Thyroid gland (tissue), 4 donors: ENCODE measurements around the gene MRPS18C. TPM values are rescaled to one million over a fixed set of nuclear protein-coding genes. Genes with fewer than 3 reads are reported as not detected.
"Not testable (repeated sequence)": the region's sequence is repeated elsewhere in the genome, so short reads cannot be mapped to it uniquely, and the experiment has no call there.

Source experiments
- DNase-seq, 2 donors: peaks; one replicate each; pipeline ENCODE4 v3.0.0-alpha.2; 2019
- H3K27ac ChIP-seq, 3 donors: fragments of 200-600 bp; sonication (generic); 1 replicate in 2 of 3; 2 replicates in 1 of 3; pipeline ENCODE4 v1.5.1; 2016 to 2019; ENCODE audit warnings: mild to moderate bottlenecking in 1 of 3, moderate library complexity in 1 of 3
- H3K27me3 ChIP-seq: fragments of 200-600 bp; sonication (generic); one replicate; pipeline ENCODE4 v1.5.1; 2019
- H3K36me3 ChIP-seq, 2 donors: fragments of 200-600 bp; sonication (generic); one replicate each; pipeline ENCODE4 v1.5.1; 2016 to 2019
- H3K4me1 ChIP-seq, 2 donors: fragments of 200-600 bp; sonication (generic); one replicate each; pipeline ENCODE4 v1.5.1; 2017 to 2019
- H3K4me3 ChIP-seq, 3 donors: fragments of 200-600 bp; sonication (generic); replicated peaks in 1 of 3; 1 replicate in 2 of 3; 2 replicates in 1 of 3; pipeline ENCODE4 v1.5.1; 2016; ENCODE audit warnings: mild to moderate bottlenecking in 1 of 3
- H3K9me3 ChIP-seq: fragments of 200-600 bp; sonication (generic); one replicate; pipeline ENCODE4 v1.5.1; 2017
- POLR2A ChIP-seq, 2 donors: fragments of 450-650 bp; IDR thresholded peaks; one replicate each; pipeline ENCODE4 v1.6.1; 2017; ENCODE audit warnings: antibody characterized with exemption in 2 of 2, mild to moderate bottlenecking in 2 of 2, moderate library complexity in 1 of 2
- WGBS, 2 donors: methylation state at CpG; one replicate each; pipeline ENCODE4 v1.1.5; 2017; 5-methylcytosine and 5-hydroxymethylcytosine counted together
- intact Hi-C: fragments of 100-400 bp; cut with DNase I; formaldehyde crosslinking; loops from one replicate; pipeline ENCODE4 v1.15.1; 2023
- total RNA-seq, 4 donors: library from RNA; depleted of rRNA; stranded (reverse); fragments of >200 nt; gene quantifications; one replicate each; pipeline ENCODE4 v1.2.3, GENCODE V29; 2016
- TF ChIP-seq, protein P1 (sequence below), 6 experiments: fragments of 200-600 bp in 3 of 6; fragments of 450-650 bp in 3 of 6; sonication (generic) in 3 of 6; IDR thresholded peaks; one replicate each; pipeline ENCODE4 v1.5.1; 2016 to 2019; ENCODE audit warnings: antibody characterized with exemption in 6 of 6, mild to moderate bottlenecking in 2 of 6, inconsistent platforms in 1 of 6, moderate library complexity in 1 of 6

Gene MRPS18C
- total RNA-seq, 4 donors from 2014 or later, result 21.6 to 25.9 (median 22.3) TPM

DNA sequence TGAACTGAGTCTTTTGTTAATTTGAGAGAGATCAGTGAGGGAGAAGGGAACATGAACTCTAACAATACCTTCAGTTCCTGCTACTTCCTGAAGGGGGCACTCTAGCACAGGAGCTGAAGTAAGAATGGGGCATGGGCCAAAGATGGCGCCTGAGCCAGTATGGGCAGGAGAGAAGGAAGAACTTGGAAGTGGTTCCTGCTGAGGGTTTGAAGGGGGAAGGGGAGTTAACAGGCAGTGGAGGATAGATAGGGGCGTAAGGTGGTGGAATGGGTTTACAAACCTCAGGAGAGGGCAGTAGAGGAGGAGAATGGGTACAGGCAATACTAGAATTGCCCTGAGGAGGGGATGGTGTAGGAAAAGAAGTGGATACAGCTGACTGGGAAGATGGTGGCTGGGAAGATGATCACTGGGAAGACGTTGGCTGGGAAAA, 53.3 kb downstream of the MRPS18C start:
- TF ChIP-seq, protein P1, sequence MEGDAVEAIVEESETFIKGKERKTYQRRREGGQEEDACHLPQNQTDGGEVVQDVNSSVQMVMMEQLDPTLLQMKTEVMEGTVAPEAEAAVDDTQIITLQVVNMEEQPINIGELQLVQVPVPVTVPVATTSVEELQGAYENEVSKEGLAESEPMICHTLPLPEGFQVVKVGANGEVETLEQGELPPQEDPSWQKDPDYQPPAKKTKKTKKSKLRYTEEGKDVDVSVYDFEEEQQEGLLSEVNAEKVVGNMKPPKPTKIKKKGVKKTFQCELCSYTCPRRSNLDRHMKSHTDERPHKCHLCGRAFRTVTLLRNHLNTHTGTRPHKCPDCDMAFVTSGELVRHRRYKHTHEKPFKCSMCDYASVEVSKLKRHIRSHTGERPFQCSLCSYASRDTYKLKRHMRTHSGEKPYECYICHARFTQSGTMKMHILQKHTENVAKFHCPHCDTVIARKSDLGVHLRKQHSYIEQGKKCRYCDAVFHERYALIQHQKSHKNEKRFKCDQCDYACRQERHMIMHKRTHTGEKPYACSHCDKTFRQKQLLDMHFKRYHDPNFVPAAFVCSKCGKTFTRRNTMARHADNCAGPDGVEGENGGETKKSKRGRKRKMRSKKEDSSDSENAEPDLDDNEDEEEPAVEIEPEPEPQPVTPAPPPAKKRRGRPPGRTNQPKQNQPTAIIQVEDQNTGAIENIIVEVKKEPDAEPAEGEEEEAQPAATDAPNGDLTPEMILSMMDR (IDR thresholded peaks at IDR 0.05), result peak; percentile 62 to 92 (median 84)
- H3K9me3 ChIP-seq, H3K27me3 ChIP-seq, H3K4me1 ChIP-seq, H3K36me3 ChIP-seq, H3K4me3 ChIP-seq, H3K27ac ChIP-seq: not testable (repeated sequence)
- DNase-seq, result peak; percentile 55 to 70
- 64 to 67% methylated on average over 3 of the region's 3 CpGs for WGBS, 2 donors
- intact Hi-C loops, result loop anchor here (5.0 to 10.0 kb wide), 2 partner anchors 133 to 996 kb away; no protein-coding TSS in a partner anchor

DNA sequence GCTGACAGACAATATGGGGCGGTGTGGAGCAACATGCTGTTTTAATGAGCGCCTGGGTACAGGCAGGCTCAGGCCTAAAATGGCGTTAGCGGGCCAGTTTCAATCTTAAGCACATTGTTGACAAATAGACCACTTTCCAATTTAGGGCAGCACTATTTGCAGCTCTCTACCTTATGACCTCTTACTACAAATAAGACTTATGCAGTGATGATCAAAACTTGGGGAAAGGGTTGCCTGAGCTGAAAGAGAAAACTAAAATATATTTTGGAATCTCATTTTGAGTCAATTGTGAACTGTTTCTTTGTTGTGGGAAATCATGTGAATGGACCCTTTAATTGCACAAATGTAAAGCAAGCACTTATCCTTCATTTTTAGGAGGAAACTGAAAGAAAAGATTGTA, 54.6 kb downstream of the MRPS18C start:
- intact Hi-C loops, result no loop called here
- H3K9me3 ChIP-seq, result no peaks in the 10 kb centered on the region
- H3K4me1 ChIP-seq, result no peaks in the 10 kb centered on the region
- H3K36me3 ChIP-seq, result no peaks in the 10 kb centered on the region
- no peak for DNase-seq
- TF ChIP-seq, protein P1 (IDR thresholded peaks at IDR 0.05), result no peak
- no peak for TF ChIP-seq POLR2A (IDR thresholded peaks at IDR 0.05)
- WGBS, 2 donors, result 88 to 94% methylated on average over 3 to 4 of the region's 4 CpGs
- no peaks in the 10 kb centered on the region for H3K27me3 ChIP-seq
- no peak overlapping the region for H3K27ac ChIP-seq
- no peak overlapping the region for H3K4me3 ChIP-seq

Other genes starting within 250 kb of the MRPS18C start
- gene COQ2, start 171.3 kb upstream of the MRPS18C start, total RNA-seq, result 10 to 100 TPM in 3 of 4 donors, 1 to 10 TPM in 1; 6.0 to 29.1 (median 14.0) TPM
- 1 to 10 TPM in 3 of 4 donors, under 1 TPM in 1; 0.63 to 3.1 (median 1.3) TPM for gene HPSE, start 121.2 kb upstream of the MRPS18C start, total RNA-seq
- gene HELQ, start 235 bp upstream of the MRPS18C start, total RNA-seq, result 10 to 100 TPM; 20.6 to 39.9 (median 28.5) TPM
- gene ABRAXAS1, start 29.0 kb downstream of the MRPS18C start, total RNA-seq, result 10 to 100 TPM; 14.0 to 26.5 (median 18.3) TPM
- 10 to 100 TPM; 38.3 to 73.5 (median 62.9) TPM for gene GPAT3, start 80.0 kb downstream of the MRPS18C start, total RNA-seq